Measurements from ENCODE around the gene ZYG11A. TPM values are rescaled to one million over a fixed set of nuclear protein-coding genes. Genes with fewer than 3 reads are reported as not detected.
A peak's percentile ranks its signal among the peaks of the same experiment; 100 is the strongest.

ZYG11A gene
- total and polyA plus RNA-seq, 2 of the 8 experiments (the other 6 are each of a cell fraction or from before 2014, with no cell fraction given), result 0.89 to 2.6 TPM

DNA sequence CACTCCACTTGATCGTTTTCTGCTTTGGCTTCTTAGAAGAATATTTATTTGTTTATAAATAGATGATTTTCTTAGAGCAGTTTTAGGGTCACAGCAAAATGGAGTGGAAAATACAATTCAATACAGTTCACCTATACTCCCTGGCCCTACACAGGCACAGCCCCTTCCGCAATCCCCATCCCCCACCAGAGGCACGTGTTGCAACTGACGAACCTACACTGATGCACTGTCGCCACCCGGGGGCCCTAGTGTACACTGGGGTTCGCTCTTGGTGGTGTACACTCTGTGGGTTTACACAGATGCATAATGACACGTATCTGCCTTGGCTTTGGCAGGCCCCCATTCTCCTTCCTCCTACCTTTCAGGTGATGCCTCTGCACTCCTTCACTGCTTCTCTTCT is 71.0 kb downstream of the ZYG11A start (continued):
- TF ChIP-seq SP1 (IDR thresholded peaks at IDR 0.05; ENCODE audit: low read depth, low read length), result no peak
- TF ChIP-seq RNF2 (IDR thresholded peaks at IDR 0.05; ENCODE audit: borderline replicate concordance, low read depth, low read length, missing control alignments, poor library complexity, severe bottlenecking), result no peak
- TF ChIP-seq TAF1 (IDR thresholded peaks at IDR 0.05; ENCODE audit: low read depth, low read length), result no peak
- no peak for TF ChIP-seq RBBP5 (IDR thresholded peaks at IDR 0.05; ENCODE audit: borderline replicate concordance, low read depth, low read length)
- TF ChIP-seq, protein P1, sequence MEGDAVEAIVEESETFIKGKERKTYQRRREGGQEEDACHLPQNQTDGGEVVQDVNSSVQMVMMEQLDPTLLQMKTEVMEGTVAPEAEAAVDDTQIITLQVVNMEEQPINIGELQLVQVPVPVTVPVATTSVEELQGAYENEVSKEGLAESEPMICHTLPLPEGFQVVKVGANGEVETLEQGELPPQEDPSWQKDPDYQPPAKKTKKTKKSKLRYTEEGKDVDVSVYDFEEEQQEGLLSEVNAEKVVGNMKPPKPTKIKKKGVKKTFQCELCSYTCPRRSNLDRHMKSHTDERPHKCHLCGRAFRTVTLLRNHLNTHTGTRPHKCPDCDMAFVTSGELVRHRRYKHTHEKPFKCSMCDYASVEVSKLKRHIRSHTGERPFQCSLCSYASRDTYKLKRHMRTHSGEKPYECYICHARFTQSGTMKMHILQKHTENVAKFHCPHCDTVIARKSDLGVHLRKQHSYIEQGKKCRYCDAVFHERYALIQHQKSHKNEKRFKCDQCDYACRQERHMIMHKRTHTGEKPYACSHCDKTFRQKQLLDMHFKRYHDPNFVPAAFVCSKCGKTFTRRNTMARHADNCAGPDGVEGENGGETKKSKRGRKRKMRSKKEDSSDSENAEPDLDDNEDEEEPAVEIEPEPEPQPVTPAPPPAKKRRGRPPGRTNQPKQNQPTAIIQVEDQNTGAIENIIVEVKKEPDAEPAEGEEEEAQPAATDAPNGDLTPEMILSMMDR (IDR thresholded peaks at IDR 0.05; ENCODE audit: control extremely low read depth in 1 of 3, insufficient read depth in 1 of 3, low read depth in 1 of 3, low read length in 3 of 3), result peak; percentile 58 to 73 (median 68)
- no peak for TF ChIP-seq CHD7 (IDR thresholded peaks at IDR 0.05; ENCODE audit: insufficient replicate concordance, low read length)
- TF ChIP-seq SP2 (IDR thresholded peaks at IDR 0.05; ENCODE audit: low read length), result no peak
- no peak for TF ChIP-seq CBX8 (IDR thresholded peaks at IDR 0.05; ENCODE audit: borderline replicate concordance, low read depth, low read length)
- no peak for TF ChIP-seq TCF12 (IDR thresholded peaks at IDR 0.05; ENCODE audit: low read depth, low read length)
